ENCODE data around the gene ARHGEF10L.

GRCh38 chr1:17565461-17566252, 26.2 kb downstream of the ARHGEF10L start:
- TF ChIP-seq EZH2 (IDR thresholded peaks at IDR 0.05; ENCODE audit: borderline replicate concordance, low read depth, low read length, severe bottlenecking): no peak
- TF ChIP-seq, protein P1, sequence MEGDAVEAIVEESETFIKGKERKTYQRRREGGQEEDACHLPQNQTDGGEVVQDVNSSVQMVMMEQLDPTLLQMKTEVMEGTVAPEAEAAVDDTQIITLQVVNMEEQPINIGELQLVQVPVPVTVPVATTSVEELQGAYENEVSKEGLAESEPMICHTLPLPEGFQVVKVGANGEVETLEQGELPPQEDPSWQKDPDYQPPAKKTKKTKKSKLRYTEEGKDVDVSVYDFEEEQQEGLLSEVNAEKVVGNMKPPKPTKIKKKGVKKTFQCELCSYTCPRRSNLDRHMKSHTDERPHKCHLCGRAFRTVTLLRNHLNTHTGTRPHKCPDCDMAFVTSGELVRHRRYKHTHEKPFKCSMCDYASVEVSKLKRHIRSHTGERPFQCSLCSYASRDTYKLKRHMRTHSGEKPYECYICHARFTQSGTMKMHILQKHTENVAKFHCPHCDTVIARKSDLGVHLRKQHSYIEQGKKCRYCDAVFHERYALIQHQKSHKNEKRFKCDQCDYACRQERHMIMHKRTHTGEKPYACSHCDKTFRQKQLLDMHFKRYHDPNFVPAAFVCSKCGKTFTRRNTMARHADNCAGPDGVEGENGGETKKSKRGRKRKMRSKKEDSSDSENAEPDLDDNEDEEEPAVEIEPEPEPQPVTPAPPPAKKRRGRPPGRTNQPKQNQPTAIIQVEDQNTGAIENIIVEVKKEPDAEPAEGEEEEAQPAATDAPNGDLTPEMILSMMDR (IDR thresholded peaks at IDR 0.05; ENCODE audit: borderline replicate concordance, extremely low read depth, low read length, poor library complexity, severe bottlenecking): no peak
